Skeletal muscle tissue (tissue), 4 donors: ENCODE data around the gene BEX1. TPM values are rescaled to one million over a fixed set of nuclear protein-coding genes. Genes with fewer than 3 reads are reported as not detected.
"Not testable (repeated sequence)": the region's sequence is repeated elsewhere in the genome, so short reads cannot be mapped to it uniquely, and the experiment has no call there.

Experiments used
- H3K27ac ChIP-seq: one replicate; pipeline ENCODE4 v1.7.0; 2013; ENCODE audit warnings: mild to moderate bottlenecking, low read depth, low read length, inconsistent platforms
- H3K27me3 ChIP-seq, 3 donors: one replicate each; pipeline ENCODE4 v1.7.0; 2013; ENCODE audit warnings: low read length in 3 of 3; ENCODE audit not compliant: control insufficient read depth in 3 of 3, insufficient read depth in 3 of 3
- H3K36me3 ChIP-seq, 3 donors: one replicate each; pipeline ENCODE4 v1.7.0; 2013; ENCODE audit warnings: low read length in 3 of 3; ENCODE audit not compliant: control insufficient read depth in 3 of 3, insufficient read depth in 3 of 3
- H3K4me1 ChIP-seq, 3 donors: one replicate each; pipeline ENCODE4 v1.7.0; 2013; ENCODE audit warnings: low read length in 3 of 3, mild to moderate bottlenecking in 3 of 3; ENCODE audit not compliant: control insufficient read depth in 3 of 3, insufficient read depth in 3 of 3
- H3K4me3 ChIP-seq, 3 donors: one replicate each; pipeline ENCODE4 v1.7.0; 2013; ENCODE audit warnings: low read length in 3 of 3
- H3K9ac ChIP-seq, 3 donors: one replicate each; pipeline ENCODE4 v1.7.0; 2013; ENCODE audit warnings: low read length in 3 of 3, mild to moderate bottlenecking in 3 of 3, moderate library complexity in 2 of 3, low read depth in 1 of 3
- H3K9me3 ChIP-seq, 3 donors: one replicate each; pipeline ENCODE4 v1.7.0; 2013; ENCODE audit warnings: low read length in 3 of 3; ENCODE audit not compliant: control insufficient read depth in 3 of 3
- total RNA-seq: library from RNA; depleted of rRNA; stranded (reverse); fragments of >200 nt; gene quantifications from one replicate; pipeline ENCODE4 v1.2.3, GENCODE V29; 2014
- donor health status: Osteomylitis.

BEX1 gene
- 1.0 TPM for total RNA-seq

DNA sequence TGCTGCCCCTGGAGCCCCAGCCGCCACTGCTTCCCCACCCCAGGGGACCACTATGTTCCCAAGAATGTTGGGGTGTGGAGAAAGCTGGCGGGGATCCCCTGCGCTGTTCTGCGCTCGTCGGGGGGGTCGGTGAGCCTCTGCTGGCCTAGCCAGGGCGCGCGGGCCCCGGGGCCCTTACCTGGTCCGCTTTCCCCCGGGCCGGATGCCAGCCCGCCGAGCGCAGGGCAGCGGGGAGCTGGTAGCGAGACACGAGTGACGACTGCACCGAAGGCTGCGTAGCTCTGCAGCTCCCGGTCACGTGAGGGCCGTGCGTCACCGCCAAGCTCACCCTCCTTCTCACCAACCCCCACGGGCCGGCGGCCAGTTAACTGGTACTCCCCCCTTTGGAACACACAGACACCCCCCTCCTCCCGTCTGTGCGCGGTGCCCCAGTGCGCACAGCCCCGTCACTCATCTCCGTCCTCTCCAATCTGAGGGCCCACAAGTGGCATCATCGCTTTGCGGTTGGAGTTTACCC, at the start of gene BEX1:
Gene BEX1, minus strand, starts transcription at position 254 of the 517 bp plus-strand sequence. CDS start 897 bp downstream, outside the sequence.
- no peak within 1 kb of the TSS for H3K9ac ChIP-seq
- H3K9me3 ChIP-seq, result peaks cover 0 to 3% (median 0%) of the 10 kb centered on the region in 3 donors
- no peaks in the 10 kb centered on the region for H3K4me1 ChIP-seq
- H3K27me3 ChIP-seq, result peaks cover 0 to 3% (median 3%) of the 10 kb centered on the region in 3 donors
- no peak within 1 kb of the TSS for H3K4me3 ChIP-seq
- no peak within 1 kb of the TSS for H3K27ac ChIP-seq
- no peaks in the 10 kb centered on the region for H3K36me3 ChIP-seq

GRCh38 chrX:103109497-103109896, 45.5 kb upstream of the BEX1 start:
- not testable (repeated sequence) for H3K9ac ChIP-seq, H3K4me1 ChIP-seq, H3K27ac ChIP-seq, H3K36me3 ChIP-seq, H3K27me3 ChIP-seq, H3K4me3 ChIP-seq, H3K9me3 ChIP-seq

DNA sequence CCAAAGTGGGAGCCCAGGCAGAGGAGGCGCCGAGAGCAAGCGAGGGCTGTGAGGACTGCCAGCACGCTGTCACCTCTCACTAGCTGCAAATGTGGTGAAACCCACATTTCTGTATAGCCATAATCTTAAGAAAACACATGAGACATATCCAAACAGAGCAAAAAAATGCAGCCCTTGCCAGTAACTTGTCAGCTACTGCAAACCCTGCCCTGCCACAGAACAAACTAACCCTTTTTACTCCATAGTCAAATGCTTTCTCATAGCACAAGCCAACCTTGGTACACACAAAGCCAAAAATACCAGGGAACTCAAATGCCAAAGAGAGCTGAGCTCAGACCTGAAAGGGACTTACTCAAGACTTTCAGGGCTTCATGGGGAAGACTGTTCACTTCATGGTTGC, 43.9 kb upstream of the BEX1 start:
- Histone ChIP-seq H3K27me3 (no peaks in the 10 kb centered on the region), H3K4me3 (no peak overlapping the region), H3K36me3 (no peaks in the 10 kb centered on the region), H3K4me1 (no peaks in the 10 kb centered on the region), H3K9me3 (no peaks in the 10 kb centered on the region), H3K27ac (no peak overlapping the region), H3K9ac (no peak overlapping the region)

DNA sequence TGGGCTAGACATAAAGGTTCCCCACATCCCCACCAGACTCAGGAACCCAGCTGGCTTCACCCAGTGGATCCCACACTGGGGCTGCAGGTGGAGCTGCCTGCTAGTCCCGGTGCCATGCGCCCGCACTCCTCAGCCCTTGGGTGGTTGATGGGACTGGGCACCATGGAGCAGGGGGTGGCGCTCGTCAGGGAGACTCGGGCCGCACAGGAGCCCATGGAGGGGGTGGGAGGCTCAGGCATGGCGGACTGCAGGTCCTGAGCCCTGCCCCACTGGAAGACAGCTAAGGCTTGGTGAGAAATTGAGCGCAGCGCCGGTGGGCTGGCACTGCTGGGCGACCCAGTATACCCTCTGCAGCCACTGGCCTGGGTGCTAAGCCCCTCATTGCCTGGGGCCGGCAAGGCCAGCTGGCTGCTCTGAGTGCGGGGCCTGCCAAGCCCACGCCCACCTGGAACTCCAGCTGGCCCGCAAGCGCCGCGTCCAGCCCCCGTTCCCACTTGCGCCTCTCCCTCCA, 43.3 kb upstream of the BEX1 start:
- H3K4me3 ChIP-seq, H3K36me3 ChIP-seq, H3K4me1 ChIP-seq, H3K27me3 ChIP-seq, H3K9me3 ChIP-seq, H3K27ac ChIP-seq, H3K9ac ChIP-seq: not testable (repeated sequence)

DNA sequence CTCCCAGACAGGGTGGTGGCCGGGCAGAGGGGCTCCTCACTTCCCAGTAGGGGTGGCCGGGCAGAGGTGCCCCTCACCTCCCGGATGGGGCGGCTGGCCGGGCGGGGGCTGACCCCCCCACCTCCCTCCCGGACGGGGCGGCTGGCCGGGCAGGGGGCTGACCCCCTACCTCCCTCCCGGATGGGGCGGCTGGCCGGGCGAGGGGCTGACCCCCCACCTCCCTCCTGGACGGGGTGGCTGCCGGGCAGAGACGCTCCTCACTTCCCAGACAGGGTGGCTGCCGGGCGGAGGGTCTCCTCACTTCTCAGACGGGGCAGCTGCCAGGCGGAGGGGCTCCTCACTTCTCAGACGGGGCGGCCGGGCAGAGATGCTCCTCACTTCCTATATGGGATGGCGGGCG, 40.4 kb upstream of the BEX1 start:
- not testable (repeated sequence) for H3K36me3 ChIP-seq, H3K4me1 ChIP-seq, H3K4me3 ChIP-seq, H3K27me3 ChIP-seq, H3K27ac ChIP-seq, H3K9me3 ChIP-seq, H3K9ac ChIP-seq

DNA sequence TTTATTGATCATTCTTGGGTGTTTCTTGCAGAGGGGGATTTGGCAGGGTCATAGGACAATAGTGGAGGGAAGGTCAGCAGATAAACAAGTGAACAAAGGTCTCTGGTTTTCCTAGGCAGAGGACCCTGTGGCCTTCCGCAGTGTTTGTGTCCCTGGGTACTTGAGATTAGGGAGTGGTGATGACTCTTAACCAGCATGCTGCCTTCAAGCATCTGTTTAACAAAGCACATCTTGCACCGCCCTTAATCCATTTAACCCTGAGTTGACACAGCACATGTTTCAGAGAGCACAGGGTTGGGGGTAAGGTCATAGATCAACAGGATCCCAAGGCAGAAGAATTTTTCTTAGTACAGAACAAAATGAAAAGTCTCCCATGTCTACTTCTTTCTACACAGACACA, 39.9 kb upstream of the BEX1 start:
- H3K9ac ChIP-seq, H3K27ac ChIP-seq, H3K4me1 ChIP-seq, H3K36me3 ChIP-seq, H3K27me3 ChIP-seq, H3K9me3 ChIP-seq, H3K4me3 ChIP-seq: not testable (repeated sequence)

GRCh38 chrX:103101299-103102042, 37.5 kb upstream of the BEX1 start:
- H3K36me3 ChIP-seq, result no peaks in the 10 kb centered on the region
- no peaks in the 10 kb centered on the region for H3K4me1 ChIP-seq
- H3K27ac ChIP-seq, result no peak overlapping the region
- no peaks in the 10 kb centered on the region for H3K27me3 ChIP-seq
- no peak overlapping the region for H3K9ac ChIP-seq
- no peaks in the 10 kb centered on the region for H3K9me3 ChIP-seq
- H3K4me3 ChIP-seq, result no peak overlapping the region

DNA sequence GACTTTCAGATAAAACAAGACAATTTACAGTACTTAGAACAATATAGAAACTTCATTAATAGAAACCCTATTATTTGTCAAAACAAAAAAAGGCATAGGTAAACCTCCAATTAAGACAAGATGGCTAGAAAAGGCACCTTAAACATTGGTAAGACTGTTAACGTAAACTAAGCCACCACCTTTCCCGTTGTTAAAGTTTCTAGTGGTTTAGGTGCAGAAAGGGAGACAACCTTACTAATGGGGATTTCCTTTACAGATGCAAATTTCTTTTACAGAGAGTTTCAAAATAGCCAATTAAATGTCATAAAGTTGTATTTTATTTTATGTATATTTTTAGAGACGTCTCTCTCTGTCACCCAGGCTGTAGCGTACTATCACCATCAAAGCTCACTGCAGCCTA, 36.5 kb upstream of the BEX1 start:
- no peaks in the 10 kb centered on the region for H3K9me3 ChIP-seq
- H3K27ac ChIP-seq, result no peak overlapping the region
- no peaks in the 10 kb centered on the region for H3K36me3 ChIP-seq
- no peak overlapping the region for H3K9ac ChIP-seq
- no peaks in the 10 kb centered on the region for H3K27me3 ChIP-seq
- H3K4me1 ChIP-seq, result no peaks in the 10 kb centered on the region
- no peak overlapping the region for H3K4me3 ChIP-seq

DNA sequence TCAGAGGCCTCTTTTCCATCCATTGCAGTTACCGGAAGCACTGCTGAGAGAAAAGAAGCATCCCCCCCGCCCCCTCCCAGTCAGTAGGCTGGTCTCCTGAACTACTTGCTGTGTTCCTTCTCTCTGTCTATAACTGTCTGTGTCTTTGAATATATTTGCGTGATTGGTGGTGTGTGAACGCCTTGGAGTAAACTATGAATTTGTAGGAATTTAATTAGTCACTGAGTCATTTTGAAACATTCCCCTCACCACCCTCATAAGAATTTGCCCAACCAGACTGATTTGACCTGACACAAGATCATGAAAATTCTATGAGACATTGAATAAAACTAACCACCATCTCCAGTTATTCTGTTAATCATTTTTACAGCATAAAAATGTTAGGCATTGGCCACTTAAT, 35.7 kb upstream of the BEX1 start:
- Histone ChIP-seq H3K27me3 (no peaks in the 10 kb centered on the region), H3K9ac (no peak overlapping the region), H3K36me3 (no peaks in the 10 kb centered on the region), H3K9me3 (no peaks in the 10 kb centered on the region), H3K4me3 (no peak overlapping the region), H3K4me1 (no peaks in the 10 kb centered on the region), H3K27ac (no peak overlapping the region)

GRCh38 chrX:103098488-103098887, 34.5 kb upstream of the BEX1 start:
- no peaks in the 10 kb centered on the region for H3K4me1 ChIP-seq
- H3K4me3 ChIP-seq, result no peak overlapping the region
- H3K27ac ChIP-seq, result no peak overlapping the region
- no peaks in the 10 kb centered on the region for H3K9me3 ChIP-seq
- H3K27me3 ChIP-seq, result no peaks in the 10 kb centered on the region
- no peak overlapping the region for H3K9ac ChIP-seq
- no peaks in the 10 kb centered on the region for H3K36me3 ChIP-seq
